Measurements from ENCODE around the gene FXYD3.
"Not testable (repeated sequence)": the region's sequence is repeated elsewhere in the genome, so short reads cannot be mapped to it uniquely, and the experiment has no call there.

FXYD3 gene

DNA sequence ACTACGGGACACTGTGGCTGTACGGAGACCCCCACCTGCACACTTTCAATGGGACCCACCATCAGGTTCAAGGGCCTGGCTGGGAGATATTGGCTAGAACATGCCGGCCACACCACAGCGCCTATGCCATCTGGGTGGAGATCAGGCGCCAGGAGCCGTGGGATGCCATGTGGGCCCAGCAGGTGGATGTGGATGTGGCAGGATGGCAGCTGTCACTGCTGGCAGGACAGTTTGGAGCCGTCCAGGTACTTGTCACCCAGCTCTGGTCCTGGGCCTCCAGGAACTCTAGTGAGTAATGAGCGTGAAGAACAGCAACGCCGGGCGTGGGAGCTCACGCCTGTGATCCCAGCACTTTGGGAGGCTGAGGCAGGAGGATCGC, 15.7 kb upstream of the FXYD3 start:
- TF ChIP-seq ZC3H10 (CRISPR knock-in tag; IDR thresholded peaks at IDR 0.05) (no peak), TOX (CRISPR knock-in tag; IDR thresholded peaks at IDR 0.05; ENCODE audit: borderline replicate concordance) (no peak), ARNTL (CRISPR knock-in tag; IDR thresholded peaks at IDR 0.05; ENCODE audit: borderline replicate concordance, low read depth) (no peak), BACH2 (CRISPR knock-in tag; IDR thresholded peaks at IDR 0.05; ENCODE audit: borderline replicate concordance) (no peak), POU6F1 (CRISPR knock-in tag; IDR thresholded peaks at IDR 0.05; ENCODE audit: borderline replicate concordance, low read depth) (no peak), ZNF8 (CRISPR knock-in tag; IDR thresholded peaks at IDR 0.05) (no peak), PPARA (CRISPR knock-in tag; IDR thresholded peaks at IDR 0.05; ENCODE audit: borderline replicate concordance) (no peak), ESRRG (CRISPR knock-in tag; IDR thresholded peaks at IDR 0.05) (no peak), TSHZ2 (CRISPR knock-in tag; IDR thresholded peaks at IDR 0.05) (no peak), ZFP30 (CRISPR knock-in tag; IDR thresholded peaks at IDR 0.05) (no peak), ZFP3 (CRISPR knock-in tag; IDR thresholded peaks at IDR 0.05) (no peak), ZNF565 (CRISPR knock-in tag; conservative IDR thresholded peaks at IDR 0.05; ENCODE audit: low read depth) (no peak), SNAI2 (CRISPR knock-in tag; IDR thresholded peaks at IDR 0.05) (no peak), CSRNP3 (CRISPR knock-in tag; IDR thresholded peaks at IDR 0.05) (no peak), ZNF70 (CRISPR knock-in tag; IDR thresholded peaks at IDR 0.05) (no peak)
- TF ChIP-seq, protein P1, sequence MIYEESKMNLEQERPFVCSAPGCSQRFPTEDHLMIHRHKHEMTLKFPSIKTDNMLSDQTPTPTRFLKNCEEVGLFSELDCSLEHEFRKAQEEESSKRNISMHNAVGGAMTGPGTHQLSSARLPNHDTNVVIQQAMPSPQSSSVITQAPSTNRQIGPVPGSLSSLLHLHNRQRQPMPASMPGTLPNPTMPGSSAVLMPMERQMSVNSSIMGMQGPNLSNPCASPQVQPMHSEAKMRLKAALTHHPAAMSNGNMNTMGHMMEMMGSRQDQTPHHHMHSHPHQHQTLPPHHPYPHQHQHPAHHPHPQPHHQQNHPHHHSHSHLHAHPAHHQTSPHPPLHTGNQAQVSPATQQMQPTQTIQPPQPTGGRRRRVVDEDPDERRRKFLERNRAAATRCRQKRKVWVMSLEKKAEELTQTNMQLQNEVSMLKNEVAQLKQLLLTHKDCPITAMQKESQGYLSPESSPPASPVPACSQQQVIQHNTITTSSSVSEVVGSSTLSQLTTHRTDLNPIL (CRISPR knock-in tag; IDR thresholded peaks at IDR 0.05; ENCODE audit: low read depth) = no peak
- TF ChIP-seq, protein P2, sequence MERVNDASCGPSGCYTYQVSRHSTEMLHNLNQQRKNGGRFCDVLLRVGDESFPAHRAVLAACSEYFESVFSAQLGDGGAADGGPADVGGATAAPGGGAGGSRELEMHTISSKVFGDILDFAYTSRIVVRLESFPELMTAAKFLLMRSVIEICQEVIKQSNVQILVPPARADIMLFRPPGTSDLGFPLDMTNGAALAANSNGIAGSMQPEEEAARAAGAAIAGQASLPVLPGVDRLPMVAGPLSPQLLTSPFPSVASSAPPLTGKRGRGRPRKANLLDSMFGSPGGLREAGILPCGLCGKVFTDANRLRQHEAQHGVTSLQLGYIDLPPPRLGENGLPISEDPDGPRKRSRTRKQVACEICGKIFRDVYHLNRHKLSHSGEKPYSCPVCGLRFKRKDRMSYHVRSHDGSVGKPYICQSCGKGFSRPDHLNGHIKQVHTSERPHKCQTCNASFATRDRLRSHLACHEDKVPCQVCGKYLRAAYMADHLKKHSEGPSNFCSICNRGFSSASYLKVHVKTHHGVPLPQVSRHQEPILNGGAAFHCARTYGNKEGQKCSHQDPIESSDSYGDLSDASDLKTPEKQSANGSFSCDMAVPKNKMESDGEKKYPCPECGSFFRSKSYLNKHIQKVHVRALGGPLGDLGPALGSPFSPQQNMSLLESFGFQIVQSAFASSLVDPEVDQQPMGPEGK (CRISPR knock-in tag; IDR thresholded peaks at IDR 0.05; ENCODE audit: borderline replicate concordance) = no peak
- ATAC-seq = no peak

DNA sequence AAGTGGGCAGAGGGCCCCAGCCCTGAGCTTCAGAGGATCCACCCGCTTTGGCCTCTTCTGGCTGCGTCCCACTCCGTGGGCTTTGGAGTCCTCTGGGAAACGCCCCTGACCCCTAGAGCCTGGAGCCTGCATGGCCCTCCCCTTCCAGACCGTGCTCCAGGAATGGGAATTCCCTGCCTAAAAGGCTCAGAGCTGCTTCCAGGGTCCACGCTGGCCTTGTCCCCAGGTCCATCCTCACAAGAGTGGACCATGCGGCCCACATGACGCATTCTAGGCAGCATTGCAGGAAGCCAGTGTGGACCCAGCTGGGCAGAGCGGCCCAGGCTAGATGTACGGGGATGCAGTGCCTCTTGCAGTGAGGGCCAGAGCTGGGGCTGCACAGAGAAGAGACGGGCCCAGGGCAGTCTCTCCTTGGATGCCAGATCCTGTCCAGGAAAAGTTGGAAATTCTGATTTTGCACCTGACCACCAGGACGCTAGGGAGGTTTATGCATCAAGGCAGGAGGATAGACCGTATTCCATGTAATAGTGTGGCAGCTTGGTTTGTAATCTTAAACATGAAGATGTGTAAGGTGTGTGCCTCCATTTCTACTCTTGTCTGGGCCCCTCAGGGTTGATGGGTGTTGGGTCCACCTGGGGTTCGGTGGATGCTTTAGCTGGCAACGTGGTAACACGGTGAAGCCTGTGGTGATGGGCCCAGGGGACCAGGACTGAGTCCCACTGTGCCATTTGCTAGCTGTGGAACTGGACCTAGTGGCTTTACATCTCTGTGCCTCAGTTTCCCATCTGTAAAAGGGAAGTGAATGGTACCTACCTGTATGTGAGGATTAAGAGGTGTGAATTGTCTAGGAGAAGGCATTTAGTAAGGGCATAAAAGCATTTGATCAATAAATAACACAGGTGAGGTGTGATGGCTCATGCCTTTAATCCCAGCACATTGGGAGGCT, 14.8 kb upstream of the FXYD3 start:
- no peak for ATAC-seq
- TF ChIP-seq, protein P1 (CRISPR knock-in tag; IDR thresholded peaks at IDR 0.05; ENCODE audit: low read depth) = no peak
- no peak for TF ChIP-seq ZFP30 (CRISPR knock-in tag; IDR thresholded peaks at IDR 0.05)
- TF ChIP-seq PPARA (CRISPR knock-in tag; IDR thresholded peaks at IDR 0.05; ENCODE audit: borderline replicate concordance) = no peak
- TF ChIP-seq, protein P2 (CRISPR knock-in tag; IDR thresholded peaks at IDR 0.05; ENCODE audit: borderline replicate concordance) = no peak
- TF ChIP-seq ZC3H10 (CRISPR knock-in tag; IDR thresholded peaks at IDR 0.05) = no peak
- TF ChIP-seq SNAI2 (CRISPR knock-in tag; IDR thresholded peaks at IDR 0.05) = no peak

DNA sequence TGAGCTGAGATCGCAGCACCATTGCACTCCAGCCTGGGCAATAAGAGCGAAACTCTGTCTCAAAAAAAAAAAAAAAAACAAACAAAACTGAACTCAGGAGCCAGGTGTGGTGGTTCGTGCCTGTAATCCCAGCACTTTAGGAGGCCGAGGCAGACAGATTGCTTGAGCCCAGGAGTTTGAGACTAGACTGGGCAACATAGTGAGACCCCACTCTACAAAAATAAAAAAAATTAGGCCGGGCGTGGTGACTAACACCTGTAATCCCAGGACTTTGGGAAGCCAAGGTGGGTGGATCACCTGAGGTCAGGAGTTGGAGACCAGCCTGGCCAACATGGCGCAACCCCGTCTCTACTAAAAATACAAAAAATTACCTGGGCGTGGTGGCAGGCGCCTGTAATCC, 13.7 kb upstream of the FXYD3 start:
- ATAC-seq = not testable (repeated sequence)

DNA sequence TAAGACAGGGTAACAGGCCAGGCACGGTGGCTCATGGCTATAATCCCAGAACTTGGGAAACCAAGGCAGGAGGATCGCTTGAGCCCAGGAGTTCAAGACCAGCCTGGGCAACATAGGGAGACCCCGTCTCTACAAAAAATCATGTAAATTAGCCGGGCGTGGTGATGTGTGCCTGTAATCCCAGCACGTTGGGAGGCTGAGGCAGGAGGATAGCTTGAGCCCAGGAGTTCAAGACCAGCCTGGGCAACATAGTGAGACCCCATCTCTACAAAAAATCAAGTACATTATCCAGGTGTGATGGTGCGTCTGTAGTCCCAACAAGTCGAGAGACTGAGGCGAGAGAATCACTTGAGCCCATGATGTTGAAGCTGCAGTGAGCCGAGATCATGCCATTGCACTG, 12.0 kb upstream of the FXYD3 start:
- ATAC-seq = not testable (repeated sequence)

All from SK-N-SH treated with all-trans-retinoic acid at 6 μM for 48 hours (cell line).